NT2/D1 (cell line): ENCODE measurements around the gene CAMSAP3.

Source experiments
- SUZ12 ChIP-seq: IDR thresholded peaks from 2 replicates; pipeline ENCODE4 v1.6.1; 2011; ENCODE audit not compliant: insufficient read length, insufficient read depth; ENCODE audit errors: extremely low read depth
- YY1 ChIP-seq: IDR thresholded peaks from 2 replicates; pipeline ENCODE4 v1.6.1; 2011; ENCODE audit not compliant: insufficient read length, insufficient read depth
- ZNF274 ChIP-seq: IDR thresholded peaks from 2 replicates; pipeline ENCODE4 v1.6.1; 2011; ENCODE audit warnings: mild to moderate bottlenecking, low read depth, low read length

DNA sequence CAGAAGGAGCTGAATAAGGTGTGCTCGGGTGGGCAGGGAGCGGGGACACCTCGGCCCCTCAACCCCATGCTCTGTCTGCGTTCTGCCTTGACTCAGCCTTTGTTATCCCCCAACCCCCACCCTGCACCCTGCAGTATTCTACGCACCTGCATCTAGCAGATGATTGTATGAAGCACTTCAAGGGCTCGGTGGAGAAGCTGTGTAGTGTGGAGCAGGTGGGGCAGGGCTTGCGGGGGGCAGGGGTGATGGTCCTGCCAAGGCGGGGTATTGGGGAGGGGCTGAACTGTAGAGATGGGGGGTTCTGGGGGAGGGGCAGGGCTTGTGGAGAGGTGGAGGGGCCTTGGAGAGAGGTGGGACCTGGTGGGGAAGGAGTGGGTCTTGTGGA is 47.4 kb downstream of the CAMSAP3 start:
- TF ChIP-seq ZNF274 (no peak), YY1 (no peak), SUZ12 (no peak)
